Esophagus squamous epithelium (tissue), 4 donors: Measurements from ENCODE around the gene SFXN1.

Experiments used
- CTCF ChIP-seq, 6 experiments: fragments of 450-650 bp in 4 of 6; fragments of 200-600 bp in 2 of 6; sonication (generic) in 2 of 6; IDR thresholded peaks; one replicate each; pipeline ENCODE4 v1.5.1; 2016 to 2019; ENCODE audit warnings: antibody characterized with exemption in 6 of 6, mild to moderate bottlenecking in 4 of 6, moderate library complexity in 4 of 6
- POLR2A ChIP-seq, 4 donors: fragments of 450-650 bp; IDR thresholded peaks; one replicate each; pipeline ENCODE4 v1.6.1; 2017; ENCODE audit warnings: antibody characterized with exemption in 4 of 4, mild to moderate bottlenecking in 4 of 4, moderate library complexity in 3 of 4

- TF ChIP-seq CTCF (IDR thresholded peaks at IDR 0.05) (no peak), POLR2A (IDR thresholded peaks at IDR 0.05) (no peak)
Observed at GRCh38 chr5:175477440-175477839, 920 bp upstream of the SFXN1 start.
